ENCODE measurements around the gene ZNF805.

GRCh38 chr19:57241176-57241575 lies 744 bp downstream of the ZNF805 start:
- TF ChIP-seq, protein P1, sequence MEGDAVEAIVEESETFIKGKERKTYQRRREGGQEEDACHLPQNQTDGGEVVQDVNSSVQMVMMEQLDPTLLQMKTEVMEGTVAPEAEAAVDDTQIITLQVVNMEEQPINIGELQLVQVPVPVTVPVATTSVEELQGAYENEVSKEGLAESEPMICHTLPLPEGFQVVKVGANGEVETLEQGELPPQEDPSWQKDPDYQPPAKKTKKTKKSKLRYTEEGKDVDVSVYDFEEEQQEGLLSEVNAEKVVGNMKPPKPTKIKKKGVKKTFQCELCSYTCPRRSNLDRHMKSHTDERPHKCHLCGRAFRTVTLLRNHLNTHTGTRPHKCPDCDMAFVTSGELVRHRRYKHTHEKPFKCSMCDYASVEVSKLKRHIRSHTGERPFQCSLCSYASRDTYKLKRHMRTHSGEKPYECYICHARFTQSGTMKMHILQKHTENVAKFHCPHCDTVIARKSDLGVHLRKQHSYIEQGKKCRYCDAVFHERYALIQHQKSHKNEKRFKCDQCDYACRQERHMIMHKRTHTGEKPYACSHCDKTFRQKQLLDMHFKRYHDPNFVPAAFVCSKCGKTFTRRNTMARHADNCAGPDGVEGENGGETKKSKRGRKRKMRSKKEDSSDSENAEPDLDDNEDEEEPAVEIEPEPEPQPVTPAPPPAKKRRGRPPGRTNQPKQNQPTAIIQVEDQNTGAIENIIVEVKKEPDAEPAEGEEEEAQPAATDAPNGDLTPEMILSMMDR (conservative IDR thresholded peaks at IDR 0.05; ENCODE audit: low read depth, low read length), result no peak
- TF ChIP-seq EZH2phosphoT487 (IDR thresholded peaks at IDR 0.05; ENCODE audit: borderline replicate concordance, low read length), result no peak
